Measurements from ENCODE around the gene PKN2. TPM values are rescaled to one million over a fixed set of nuclear protein-coding genes. Genes with fewer than 3 reads are reported as not detected.

PKN2 gene
- total and polyA plus RNA-seq, 2 of the 8 experiments (the other 6 are each of a cell fraction or from before 2014, with no cell fraction given), result 7.8 to 32.0 TPM

DNA sequence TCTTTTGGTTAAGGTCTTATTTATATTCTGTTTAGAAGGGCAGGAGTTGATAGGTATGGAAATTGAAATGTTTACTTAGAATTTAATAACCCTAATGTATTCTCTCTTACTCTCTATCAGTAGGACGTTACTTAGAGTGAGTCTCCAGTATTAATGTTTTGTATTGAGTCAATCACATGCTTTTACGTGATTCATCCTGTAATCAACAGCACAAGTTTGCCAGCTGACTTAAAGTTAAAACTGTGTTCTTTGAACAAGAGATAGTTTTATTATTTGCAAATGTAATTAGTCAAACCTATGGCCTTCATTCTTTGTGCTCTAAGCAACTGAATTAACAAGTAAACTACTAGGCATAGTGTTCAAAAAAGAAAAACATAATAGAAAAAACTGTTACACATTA is 57.3 kb downstream of the PKN2 start:
- H2BK20ac ChIP-seq (ENCODE audit: low read length), result no peak overlapping the region
- no peaks in the 10 kb centered on the region; a peak in 1 of 8 replicates for H3K36me3 ChIP-seq (ENCODE audit: control insufficient read depth in 2 of 4, insufficient read depth in 4 of 4, low read length in 3 of 4)
- H3K9me3 ChIP-seq (ENCODE audit: insufficient read depth in 2 of 2, low read depth in 1 of 2, low read length in 1 of 2), result no peaks in the 10 kb centered on the region
- POLR2A ChIA-PET (ENCODE audit: partially characterized antibody), result no interaction called here
- H3K23me2 ChIP-seq (ENCODE audit: low read depth, low read length), result no peaks in the 10 kb centered on the region
- FAIRE-seq (no peak), DNase-seq (ENCODE audit: low read depth in 1 of 2, low spot score in 2 of 2) (no peak)
- no peak overlapping the region for H2AFZ ChIP-seq (ENCODE audit: low read length)
- no peak overlapping the region for H3K4me3 ChIP-seq (ENCODE audit: extremely low read depth in 1 of 4, insufficient read depth in 2 of 4, low read depth in 3 of 4, low read length in 4 of 4)
- WGBS, 2 experiments (ENCODE audit: extremely low coverage in 1 of 2, insufficient coverage in 1 of 2, insufficient read length in 1 of 2, insufficient replicate concordance in 2 of 2, low coverage in 1 of 2, low lambda C conversion rate in 2 of 2, missing lambda C conversion rate in 1 of 2), result 82% methylated on average over 2 of the region's 2 CpGs; no CpG with 5 or more reads in 1 of the 2 experiments
- peaks cover 8% of the 10 kb centered on the region; the same call in 1 of the 2 replicates for H3K79me1 ChIP-seq (ENCODE audit: low read depth, low read length)
- peaks cover 0 to 43% of the 10 kb centered on the region in 2 experiments; a peak in 3 of 4 replicates for H3K79me2 ChIP-seq (ENCODE audit: control insufficient read depth in 1 of 2, insufficient read depth in 2 of 2, low read length in 2 of 2)
- CTCF ChIA-PET (ENCODE audit: partially characterized antibody), result interaction anchor here (0.6 to 1.4 kb wide), 3 partner anchors 8 to 135 kb away, joined by 3 to 7 read pairs (median 3); no protein-coding TSS in a partner anchor
- no peak overlapping the region for H2BK15ac ChIP-seq (ENCODE audit: low read length)
- H4K8ac ChIP-seq (ENCODE audit: extremely low read depth, insufficient read depth, low read length), result no peak overlapping the region
- peaks cover 0 to 10% (median 7%) of the 10 kb centered on the region in 4 experiments; a peak in 3 of 7 replicates for H3K4me1 ChIP-seq (replicated peaks in 1 of 4; ENCODE audit: control insufficient read depth in 3 of 4, insufficient read depth in 4 of 4, low read length in 3 of 4)
- H2BK120ac ChIP-seq (replicated peaks; ENCODE audit: low read depth, low read length), result no peak overlapping the region
- no peak overlapping the region for H3K4ac ChIP-seq (replicated peaks; ENCODE audit: insufficient read length, low read depth, low read length)
- no peak overlapping the region for H4K5ac ChIP-seq (ENCODE audit: insufficient read length, low read depth, low read length)
- no peak overlapping the region for H4K91ac ChIP-seq (replicated peaks; ENCODE audit: insufficient read length, low read length)
- H3K4me2 ChIP-seq (ENCODE audit: insufficient read depth in 1 of 2, low read depth in 2 of 2, low read length in 2 of 2), result no peak overlapping the region
- H3K9ac ChIP-seq (replicated peaks in 1 of 4; ENCODE audit: extremely low read depth in 1 of 4, low read depth in 3 of 4, low read length in 3 of 4), result no peak overlapping the region
- H3K27me3 ChIP-seq (replicated peaks in 1 of 4; ENCODE audit: control insufficient read depth in 3 of 4, extremely low read depth in 1 of 4, insufficient read depth in 3 of 4, low read length in 3 of 4), result no peaks in the 10 kb centered on the region
- H3K18ac ChIP-seq (ENCODE audit: extremely low read depth, low read length), result no peak overlapping the region
- no peak overlapping the region for H3K27ac ChIP-seq (ENCODE audit: low read depth, low read length)
- no peak overlapping the region for H2AK5ac ChIP-seq (ENCODE audit: low read depth, low read length)
- no peak overlapping the region for H3K14ac ChIP-seq (ENCODE audit: insufficient read length)
- H2BK5ac ChIP-seq (ENCODE audit: low read depth, low read length), result no peak overlapping the region
- no peak overlapping the region for H2BK12ac ChIP-seq (ENCODE audit: low read depth, low read length)
- H4K20me1 ChIP-seq (replicated peaks in 1 of 2; ENCODE audit: control insufficient read depth in 1 of 2, insufficient read depth in 2 of 2, low read length in 2 of 2), result peaks cover 0 to 7% of the 10 kb centered on the region in 2 experiments
- no peak overlapping the region for H3K23ac ChIP-seq (ENCODE audit: insufficient read length)
- H3K56ac ChIP-seq (replicated peaks; ENCODE audit: insufficient read length, low read depth, low read length), result no peak overlapping the region
- no peak for TF ChIP-seq SIN3A (conservative IDR thresholded peaks at IDR 0.05 in 1 of 2, IDR thresholded peaks at IDR 0.05 in 1 of 2; ENCODE audit: low read depth in 1 of 2, low read length in 2 of 2)
- no peak for TF ChIP-seq TCF12 (IDR thresholded peaks at IDR 0.05; ENCODE audit: low read depth, low read length)
- no peak for TF ChIP-seq PHF8 (conservative IDR thresholded peaks at IDR 0.05; ENCODE audit: low read depth, low read length)
- no peak for TF ChIP-seq SP2 (IDR thresholded peaks at IDR 0.05; ENCODE audit: low read length)
- TF ChIP-seq, protein P1, sequence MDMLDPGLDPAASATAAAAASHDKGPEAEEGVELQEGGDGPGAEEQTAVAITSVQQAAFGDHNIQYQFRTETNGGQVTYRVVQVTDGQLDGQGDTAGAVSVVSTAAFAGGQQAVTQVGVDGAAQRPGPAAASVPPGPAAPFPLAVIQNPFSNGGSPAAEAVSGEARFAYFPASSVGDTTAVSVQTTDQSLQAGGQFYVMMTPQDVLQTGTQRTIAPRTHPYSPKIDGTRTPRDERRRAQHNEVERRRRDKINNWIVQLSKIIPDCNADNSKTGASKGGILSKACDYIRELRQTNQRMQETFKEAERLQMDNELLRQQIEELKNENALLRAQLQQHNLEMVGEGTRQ (IDR thresholded peaks at IDR 0.05; ENCODE audit: low read length), result no peak
- TF ChIP-seq GTF2F1 (IDR thresholded peaks at IDR 0.05; ENCODE audit: borderline replicate concordance, low read depth, low read length), result no peak
- no peak for TF ChIP-seq MAFK (IDR thresholded peaks at IDR 0.05; ENCODE audit: low read depth, low read length)
- no peak for TF ChIP-seq GABPA (IDR thresholded peaks at IDR 0.05; ENCODE audit: borderline replicate concordance, insufficient read depth, low read length)
- TF ChIP-seq YY1 (IDR thresholded peaks at IDR 0.05; ENCODE audit: low read depth, low read length), result no peak
- TF ChIP-seq TEAD4 (IDR thresholded peaks at IDR 0.05; ENCODE audit: low read depth, low read length), result no peak
- no peak for TF ChIP-seq RBBP5 (IDR thresholded peaks at IDR 0.05; ENCODE audit: borderline replicate concordance, low read depth, low read length)
- no peak for TF ChIP-seq CBX5 (IDR thresholded peaks at IDR 0.05; ENCODE audit: low read depth, low read length)
- no peak for TF ChIP-seq BRCA1 (IDR thresholded peaks at IDR 0.05; ENCODE audit: low read depth, low read length)

All from H1 (cell line).